GM18505 (cell line): ENCODE measurements around the gene PYY.

Experiments used
- ATAC-seq: cut with Tn5 transposase; IDR thresholded peaks from one replicate; pipeline ENCODE4 v1.9.1; 2021; ENCODE audit not compliant: unreplicated experiment
- POLR2A ChIP-seq: IDR thresholded peaks from 4 replicates; pipeline ENCODE4 v1.6.1; 2011; ENCODE audit warnings: borderline replicate concordance; ENCODE audit not compliant: insufficient read depth, insufficient read length; ENCODE audit errors: extremely low read depth

PYY gene

GRCh38 chr17:43987131-43988021, 33.6 kb upstream of the PYY start:
- no peak for ATAC-seq
- no peak for TF ChIP-seq POLR2A

DNA sequence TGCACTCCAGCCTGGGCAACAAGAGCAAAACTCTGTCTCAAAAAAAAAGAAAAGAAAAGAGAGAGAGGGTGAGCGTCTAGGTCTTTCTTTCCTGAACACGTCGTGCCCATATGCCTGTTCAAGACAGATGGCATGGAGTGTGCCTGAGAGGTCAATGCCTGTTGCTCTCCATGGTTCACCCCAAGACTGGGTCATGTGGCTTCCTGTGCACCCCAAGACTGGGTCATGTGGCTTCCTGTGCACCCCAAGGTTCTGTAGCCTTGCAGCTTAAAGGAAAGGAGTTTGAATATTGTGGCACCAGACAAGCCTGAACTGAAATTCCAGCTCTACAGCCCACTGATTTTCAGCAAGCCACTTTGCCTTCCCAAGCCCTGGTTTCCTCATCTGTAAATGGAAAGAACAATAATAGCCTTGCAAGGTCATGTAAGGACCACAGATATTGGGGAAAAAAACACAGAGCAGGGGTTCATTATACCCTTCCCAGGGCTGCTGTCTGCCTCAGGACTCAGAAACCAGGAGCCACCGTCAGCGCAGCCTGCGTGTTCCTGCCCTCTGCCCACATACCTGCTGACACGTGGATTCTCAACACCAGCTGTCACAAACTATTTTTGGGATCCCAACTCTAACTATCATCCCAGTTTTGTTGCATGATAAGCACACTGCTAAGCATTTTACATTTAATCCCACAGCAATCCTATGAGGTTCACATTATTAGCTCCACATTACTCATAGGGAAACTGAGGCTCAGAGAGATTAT, 32.7 kb upstream of the PYY start:
- no peak for TF ChIP-seq POLR2A
- ATAC-seq, result no peak

- no peak for TF ChIP-seq POLR2A
- no peak for ATAC-seq
Measured at GRCh38 chr17:43984521-43984920, 30.8 kb upstream of the PYY start.

GRCh38 chr17:43983515-43984411, 30.0 kb upstream of the PYY start:
- TF ChIP-seq POLR2A, result no peak
- ATAC-seq, result no peak

DNA sequence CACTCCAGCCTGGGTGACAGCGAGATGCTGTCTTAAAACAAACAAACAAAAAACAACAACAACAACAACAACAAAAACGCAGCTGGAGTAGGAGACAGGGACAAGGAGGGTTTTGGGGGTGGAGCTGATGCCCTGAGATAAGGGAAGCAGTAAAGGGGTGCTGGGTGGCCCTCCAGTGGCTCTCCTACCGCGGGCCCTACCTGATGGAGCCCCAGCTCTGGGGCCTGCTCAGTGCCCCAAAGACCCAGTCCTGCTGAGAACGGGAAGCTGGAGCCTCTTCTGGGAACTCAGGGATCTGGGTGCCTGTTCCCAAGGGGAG, 29.4 kb upstream of the PYY start:
- no peak for TF ChIP-seq POLR2A
- no peak for ATAC-seq

- TF ChIP-seq POLR2A, result no peak
- no peak for ATAC-seq
Measured at GRCh38 chr17:43982171-43982570, 28.4 kb upstream of the PYY start.

GRCh38 chr17:43979671-43980070, 25.9 kb upstream of the PYY start:
- no peak for ATAC-seq
- TF ChIP-seq POLR2A, result no peak

DNA sequence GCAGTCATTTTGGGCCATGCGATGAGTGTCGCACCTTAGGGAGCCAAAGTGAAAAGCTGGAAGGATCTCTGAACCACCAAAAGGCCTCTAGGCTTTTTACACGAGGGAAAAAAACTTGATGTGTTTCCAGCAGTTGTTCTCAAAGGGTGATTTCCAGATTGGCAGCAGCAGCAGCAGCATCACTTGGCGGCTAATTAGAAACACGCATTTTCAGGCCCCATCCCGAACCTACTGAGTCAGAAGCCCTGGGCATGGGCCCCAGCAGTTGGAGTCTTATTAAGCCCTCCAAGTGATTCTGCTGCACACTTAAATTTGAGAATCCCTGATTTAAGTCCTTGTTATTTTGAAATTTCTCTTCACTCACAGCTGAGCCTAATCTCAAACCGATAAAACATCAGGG, 25.3 kb upstream of the PYY start:
- ATAC-seq, result no peak
- no peak for TF ChIP-seq POLR2A

DNA sequence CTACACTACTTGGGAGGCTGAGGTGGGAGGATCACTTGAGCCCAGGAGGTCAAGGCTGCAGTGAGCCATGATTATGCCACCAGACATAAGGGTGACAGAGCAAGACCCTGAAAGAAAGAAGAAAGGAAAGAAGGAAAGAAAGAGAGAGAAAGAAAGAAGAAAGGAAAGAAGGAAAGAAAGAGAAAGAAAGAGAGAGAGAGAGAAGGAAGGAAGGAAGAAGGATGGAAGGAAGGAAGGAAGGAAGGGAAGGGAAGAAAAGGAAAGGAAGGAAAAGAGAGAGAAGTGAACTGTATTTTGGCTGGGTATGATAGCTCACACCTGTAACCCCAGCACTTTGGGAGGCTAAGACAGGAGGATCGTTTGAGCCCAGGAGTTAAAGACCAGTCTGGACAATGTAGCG, 24.3 kb upstream of the PYY start:
- ATAC-seq, result no peak
- no peak for TF ChIP-seq POLR2A

DNA sequence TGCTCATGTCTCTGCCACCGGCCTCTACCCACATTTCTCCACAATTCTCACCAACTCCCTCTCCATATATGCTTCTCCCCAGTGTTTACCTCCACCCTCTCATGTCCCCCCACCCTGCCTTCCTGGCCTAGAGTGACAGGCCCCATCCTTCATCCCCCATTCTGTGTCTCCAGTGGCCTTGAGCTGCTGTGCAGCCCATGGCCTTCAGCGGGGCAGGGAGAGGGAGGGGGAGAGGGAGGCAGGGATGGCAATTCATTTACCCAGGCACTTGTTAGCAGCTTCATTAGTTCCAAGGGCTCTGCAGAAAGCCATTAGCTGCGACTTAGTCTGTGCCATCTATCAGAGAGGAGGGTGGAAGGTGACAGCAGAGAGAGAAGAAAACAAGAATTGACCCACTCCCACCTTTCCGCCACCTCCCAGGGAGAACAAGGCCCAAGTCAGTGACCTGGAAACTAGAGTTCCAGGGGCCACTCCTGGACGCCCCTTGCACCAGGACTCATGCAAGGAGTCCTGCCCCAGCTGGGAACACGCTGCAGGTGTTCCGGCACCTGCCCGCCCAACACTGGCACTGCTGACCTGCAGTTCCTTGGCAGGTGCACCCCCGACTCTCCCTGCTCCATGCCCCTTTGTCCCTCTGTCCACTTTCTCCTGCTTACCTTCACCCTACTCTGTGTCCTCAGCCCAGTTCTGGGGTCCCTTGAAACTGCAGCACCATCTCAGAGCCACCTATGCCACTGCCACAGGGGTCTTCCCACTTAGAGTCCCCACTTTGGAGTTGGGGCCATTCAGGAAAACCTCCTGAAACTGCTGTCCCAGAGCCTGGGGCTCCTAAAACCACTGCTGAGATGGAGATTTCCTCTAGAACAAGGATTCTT, 23.5 kb upstream of the PYY start:
- no peak for ATAC-seq
- TF ChIP-seq POLR2A, result no peak

DNA sequence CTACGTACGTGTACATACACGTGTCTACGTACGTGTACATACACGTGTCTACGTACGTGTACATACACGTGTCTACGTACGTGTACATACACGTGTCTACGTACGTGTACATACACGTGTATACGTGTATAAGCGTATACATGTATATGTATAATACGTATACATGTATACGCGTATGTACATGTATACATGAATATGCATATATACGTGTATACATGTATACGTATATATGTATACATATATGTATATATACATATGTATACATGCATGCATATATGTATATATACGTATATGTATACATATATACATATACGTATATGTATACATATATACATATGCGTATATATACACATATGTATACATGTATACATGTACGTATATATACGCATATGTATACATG, 22.2 kb upstream of the PYY start:
- no peak for ATAC-seq
- TF ChIP-seq POLR2A, result no peak
